Endothelial cell of umbilical vein (primary cell): ENCODE results near the gene COMP. TPM values are rescaled to one million over a fixed set of nuclear protein-coding genes. Genes with fewer than 3 reads are reported as not detected.

Experiments
- BruUV-seq: library from RNA; stranded (reverse); fragments of 400-500 nt; replicated peaks from 2 replicates; lab custom pipeline; 2021; lab: Mats Ljungman, UMichigan
- CTCF ChIA-PET: fragments of 300-600, 350-600 bp; sonication (Branson Sonifier 250); formaldehyde crosslinking; loops from one replicate; lab custom pipeline; 2021; ENCODE audit warnings: antibody characterized with exemption, inconsistent platforms; lab: Charles Lee
- POLR2A ChIA-PET: fragments of 300-600, 350-600 bp; sonication (Branson Sonifier 250); formaldehyde crosslinking; loops from one replicate; lab custom pipeline; 2021; ENCODE audit warnings: antibody characterized with exemption, inconsistent platforms; lab: Charles Lee
- DNase-seq: peaks from one replicate; pipeline ENCODE4 v3.0.0-alpha.2; 2011; ENCODE audit warnings: low read depth, low spot score
- FAIRE-seq: peaks from 2 replicates; lab custom pipeline; 2011; peaks lifted over from hg19 to GRCh38; lab: Jason Lieb, UNC
- H2AFZ ChIP-seq: 2 replicates; pipeline ENCODE4 v1.6.0; 2012; ENCODE audit warnings: low read depth, low read length, control low read depth, inconsistent platforms
- H3K27ac ChIP-seq: 2 replicates; pipeline ENCODE4 v1.5.1; 2011; ENCODE audit warnings: low read depth, mild to moderate bottlenecking, control low read depth, low read length, moderate library complexity; ENCODE audit not compliant: insufficient read depth
- H3K27me3 ChIP-seq, 2 experiments: 2 replicates each; pipeline versions ENCODE4 v1.6.0 to v1.6.1; 2011; ENCODE audit warnings: low read length in 2 of 2, mixed read lengths in 1 of 2; ENCODE audit not compliant: control insufficient read depth in 2 of 2, insufficient read depth in 2 of 2
- H3K36me3 ChIP-seq, 2 experiments: 2 replicates in 1 of 2; 3 replicates in 1 of 2; pipeline ENCODE4 v1.5.1; 2011; ENCODE audit warnings: low read length in 2 of 2, mild to moderate bottlenecking in 1 of 2, moderate library complexity in 1 of 2; ENCODE audit not compliant: control insufficient read depth in 2 of 2, insufficient read depth in 2 of 2; ENCODE audit errors: extremely low read depth in 1 of 2
- H3K4me1 ChIP-seq: 3 replicates; pipeline ENCODE4 v1.5.1; 2011; ENCODE audit warnings: mild to moderate bottlenecking, low read length; ENCODE audit not compliant: control insufficient read depth, insufficient read depth; ENCODE audit errors: extremely low read depth
- H3K4me2 ChIP-seq: 2 replicates; pipeline ENCODE4 v1.6.1; 2011; ENCODE audit warnings: low read length, control low read depth, mixed read lengths; ENCODE audit not compliant: insufficient read depth
- H3K4me3 ChIP-seq, 3 experiments: fragments of 200-600 bp in 1 of 3; sonication (generic), shearing (Covaris generic) in 1 of 3; replicated peaks in 1 of 3; 2 replicates each; pipeline ENCODE4 v1.5.1; 2011 to 2016; ENCODE audit warnings: control low read depth in 3 of 3, low read length in 3 of 3, mild to moderate bottlenecking in 2 of 3, inconsistent platforms in 1 of 3, low read depth in 1 of 3, moderate library complexity in 1 of 3; ENCODE audit not compliant: insufficient read depth in 1 of 3
- H3K79me2 ChIP-seq: 2 replicates; pipeline ENCODE4 v1.6.0; 2012; ENCODE audit warnings: low read length, inconsistent platforms; ENCODE audit not compliant: control insufficient read depth, insufficient read depth
- H3K9ac ChIP-seq: replicated peaks from 2 replicates; pipeline ENCODE3; 2011; ENCODE audit warnings: low read length, control low read depth; ENCODE audit not compliant: insufficient read depth; ENCODE audit errors: extremely low read depth
- H3K9me1 ChIP-seq: replicated peaks from 3 replicates; pipeline ENCODE4 v1.6.0; 2011; ENCODE audit warnings: mild to moderate bottlenecking, low read length; ENCODE audit not compliant: control insufficient read depth, insufficient read depth; ENCODE audit errors: extremely low read depth
- H3K9me3 ChIP-seq: replicated peaks from 2 replicates; pipeline ENCODE4 v1.5.1; 2012; ENCODE audit warnings: low read length, inconsistent platforms; ENCODE audit not compliant: control insufficient read depth, insufficient read depth
- H4K20me1 ChIP-seq: replicated peaks from 2 replicates; pipeline ENCODE3; 2011; ENCODE audit warnings: mild to moderate bottlenecking, low read length; ENCODE audit not compliant: control insufficient read depth, insufficient read depth; ENCODE audit errors: extremely low read depth
- CTCF ChIP-seq, 2 donors: IDR thresholded peaks; 1 replicate in 1 of 2; 2 replicates in 1 of 2; pipeline ENCODE4 v1.5.1; 2011; ENCODE audit warnings: low read length in 2 of 2, mild to moderate bottlenecking in 2 of 2, moderate library complexity in 2 of 2, control low read depth in 1 of 2, inconsistent platforms in 1 of 2, low read depth in 1 of 2; ENCODE audit not compliant: insufficient read depth in 1 of 2; ENCODE audit errors: extremely low read depth in 1 of 2
- EZH2 ChIP-seq: IDR thresholded peaks from 2 replicates; pipeline ENCODE4 v1.6.1; 2012; ENCODE audit warnings: borderline replicate concordance, low read depth, mild to moderate bottlenecking, moderate library complexity, low read length, inconsistent platforms; ENCODE audit not compliant: severe bottlenecking
- FOS ChIP-seq: IDR thresholded peaks from 2 replicates; pipeline ENCODE4 v1.6.1; 2011; ENCODE audit warnings: mild to moderate bottlenecking, low read length, moderate library complexity, borderline replicate concordance; ENCODE audit not compliant: insufficient read depth
- GATA2 ChIP-seq: IDR thresholded peaks from 2 replicates; pipeline ENCODE4 v1.7.0; 2011; ENCODE audit warnings: low read depth, mild to moderate bottlenecking, moderate library complexity, mixed read lengths, low read length; ENCODE audit not compliant: insufficient read length, insufficient read depth
- JUN ChIP-seq: IDR thresholded peaks from 2 replicates; pipeline ENCODE4 v1.6.1; 2011; ENCODE audit warnings: borderline replicate concordance, low read depth; ENCODE audit not compliant: insufficient read length, insufficient read depth
- MAX ChIP-seq: IDR thresholded peaks from 2 replicates; pipeline ENCODE4 v1.6.1; 2011; ENCODE audit not compliant: insufficient read depth, insufficient read length
- MYC ChIP-seq: IDR thresholded peaks from one replicate; pipeline ENCODE4 v1.6.1; 2011; ENCODE audit warnings: mild to moderate bottlenecking, low read depth, low read length
- POLR2A ChIP-seq: IDR thresholded peaks from 2 replicates; pipeline ENCODE4 v1.6.1; 2012; ENCODE audit warnings: low read depth, mild to moderate bottlenecking, control low read depth, low read length
- POLR2AphosphoS5 ChIP-seq: IDR thresholded peaks from 2 replicates; pipeline ENCODE4 v1.6.1; 2012; ENCODE audit warnings: low read depth, mild to moderate bottlenecking, control low read depth, low read length, moderate library complexity; ENCODE audit not compliant: insufficient read depth
- dilution Hi-C: fragments of 300-500 bp; cut with MboI; formaldehyde crosslinking; loops from one replicate; pipeline ENCODE4 v1.15.0; 2019; ENCODE audit warnings: low sequenced_read_pairs; ENCODE audit not compliant: extremely low pct_ligation_motif_present
- intact Hi-C: fragments of 100-400 bp; cut with micrococcal nuclease; formaldehyde crosslinking; loops from one replicate; pipeline ENCODE4 v1.10.0; 2022
- polyA plus RNA-seq, 4 experiments: library from polyadenylated mRNA; depleted of rRNA in 3 of 4; stranded (reverse) in 3 of 4; unstranded in 1 of 4; fragments of >200 nt; gene quantifications; 2 replicates each; pipeline versions ENCODE4 v1.2.1 to v1.2.3, GENCODE V29; 2011 to 2012; ENCODE audit warnings: missing spikeins in 1 of 4
- total RNA-seq: library from RNA; stranded (reverse); gene quantifications from 2 replicates; pipeline ENCODE4 v1.2.3, GENCODE V29; 2021

COMP gene
- total and polyA plus RNA-seq, 2 donors (not counting 3 experiments of a cell fraction or from before 2014, with no cell fraction given), result not detected

GRCh38 chr19:18799389-18799970 lies 8.4 kb upstream of the COMP start:
- no peak for FAIRE-seq
- ChIA-PET POLR2A (no interaction called here), CTCF (no interaction called here)
- dilution Hi-C loops, result no loop called here
- no peak for TF ChIP-seq JUN
- no peak for TF ChIP-seq MYC
- no peak for TF ChIP-seq MAX
- TF ChIP-seq EZH2, result no peak
- no peaks in the 10 kb centered on the region for H3K9me3 ChIP-seq
- H3K9ac ChIP-seq, result no peak overlapping the region
- H3K9me1 ChIP-seq, result no peaks in the 10 kb centered on the region
- no peak overlapping the region for H2AFZ ChIP-seq
- H3K79me2 ChIP-seq, result no peaks in the 10 kb centered on the region
- H3K36me3 ChIP-seq, result no peaks in the 10 kb centered on the region
- intact Hi-C loops, result no loop called here
- no peak overlapping the region for H3K4me2 ChIP-seq
- H4K20me1 ChIP-seq, result no peaks in the 10 kb centered on the region
- H3K27ac ChIP-seq, result no peak overlapping the region
- H3K4me3 ChIP-seq, result no peak overlapping the region
- no peaks in the 10 kb centered on the region for H3K4me1 ChIP-seq
- BruUV-seq, result no TSS peak
- no peak for DNase-seq
- peaks cover 10 to 12% of the 10 kb centered on the region in 2 experiments for H3K27me3 ChIP-seq

GRCh38 chr19:18798384-18799352 lies 7.6 kb upstream of the COMP start:
- Histone ChIP-seq H3K4me1 (no peaks in the 10 kb centered on the region), H4K20me1 (no peaks in the 10 kb centered on the region), H3K4me2 (no peak overlapping the region), H3K27ac (no peak overlapping the region), H3K9me3 (no peaks in the 10 kb centered on the region), H3K27me3 (peaks cover 10 to 12% of the 10 kb centered on the region in 2 experiments), H3K36me3 (no peaks in the 10 kb centered on the region), H3K9me1 (no peaks in the 10 kb centered on the region), H3K4me3 (no peak overlapping the region), H2AFZ (no peak overlapping the region), H3K79me2 (no peaks in the 10 kb centered on the region), H3K9ac (no peak overlapping the region)
- FAIRE-seq (no peak), DNase-seq (no peak)
- intact Hi-C loops (no loop called here), dilution Hi-C loops (no loop called here)
- CTCF ChIA-PET, result interaction anchor here (0.5 kb wide), 1 partner anchor 116 kb away, joined by 3 read pairs; no protein-coding TSS in a partner anchor
- POLR2A ChIA-PET, result no interaction called here
- BruUV-seq, result no TSS peak
- TF ChIP-seq JUN (no peak), GATA2 (no peak), MYC (no peak), FOS (no peak), POLR2AphosphoS5 (no peak), MAX (no peak), POLR2A (no peak), EZH2 (no peak), CTCF (IDR thresholded peaks at IDR 0.05; ENCODE audit: extremely low read depth in 1 of 2, insufficient read depth in 1 of 2, low read depth in 1 of 2, low read length in 2 of 2) (no peak)
